Activated naive CD4-positive, alpha-beta T cell treated with anti-CD3 and anti-CD28 coated beads for 36 hours (primary cell): ENCODE measurements around the gene PSAPL1. TPM values are rescaled to one million over a fixed set of nuclear protein-coding genes. Genes with fewer than 3 reads are reported as not detected.

Experiments
- CTCF ChIA-PET: fragments of 350-600 bp; sonication (Branson Sonifier 250); formaldehyde crosslinking; loops from one replicate; lab custom pipeline; 2021; ENCODE audit warnings: antibody characterized with exemption; lab: Charles Lee
- DNase-seq: peaks from one replicate; pipeline ENCODE4 v3.0.0-alpha.2; 2020
- H3K27ac Mint-ChIP-seq: one replicate; pipeline ENCODE4 v1.8.0; 2021; ENCODE audit warnings: mild to moderate bottlenecking, mixed read lengths
- H3K27me3 Mint-ChIP-seq: one replicate; pipeline ENCODE4 v1.8.0; 2021; ENCODE audit warnings: low read depth, mixed read lengths
- H3K36me3 Mint-ChIP-seq: one replicate; pipeline ENCODE4 v1.8.0; 2021; ENCODE audit warnings: low read depth, mixed read lengths
- H3K4me1 Mint-ChIP-seq: one replicate; pipeline ENCODE4 v1.8.0; 2021; ENCODE audit warnings: low read depth, mixed read lengths
- H3K4me3 Mint-ChIP-seq: one replicate; pipeline ENCODE4 v1.8.0; 2021; ENCODE audit warnings: mild to moderate bottlenecking, moderate library complexity, mixed read lengths
- H3K9me3 Mint-ChIP-seq: one replicate; pipeline ENCODE4 v1.8.0; 2021; ENCODE audit warnings: mixed read lengths
- intact Hi-C: fragments of 100-400 bp; cut with micrococcal nuclease; formaldehyde crosslinking; loops from one replicate; pipeline ENCODE4 v1.15.1; 2023
- total RNA-seq, 2 experiments: library from RNA; stranded (reverse); gene quantifications; one replicate each; pipeline ENCODE4 v1.2.3, GENCODE V29; 2021

PSAPL1 gene
- total RNA-seq, 2 experiments from 2014 or later, result not detected

DNA sequence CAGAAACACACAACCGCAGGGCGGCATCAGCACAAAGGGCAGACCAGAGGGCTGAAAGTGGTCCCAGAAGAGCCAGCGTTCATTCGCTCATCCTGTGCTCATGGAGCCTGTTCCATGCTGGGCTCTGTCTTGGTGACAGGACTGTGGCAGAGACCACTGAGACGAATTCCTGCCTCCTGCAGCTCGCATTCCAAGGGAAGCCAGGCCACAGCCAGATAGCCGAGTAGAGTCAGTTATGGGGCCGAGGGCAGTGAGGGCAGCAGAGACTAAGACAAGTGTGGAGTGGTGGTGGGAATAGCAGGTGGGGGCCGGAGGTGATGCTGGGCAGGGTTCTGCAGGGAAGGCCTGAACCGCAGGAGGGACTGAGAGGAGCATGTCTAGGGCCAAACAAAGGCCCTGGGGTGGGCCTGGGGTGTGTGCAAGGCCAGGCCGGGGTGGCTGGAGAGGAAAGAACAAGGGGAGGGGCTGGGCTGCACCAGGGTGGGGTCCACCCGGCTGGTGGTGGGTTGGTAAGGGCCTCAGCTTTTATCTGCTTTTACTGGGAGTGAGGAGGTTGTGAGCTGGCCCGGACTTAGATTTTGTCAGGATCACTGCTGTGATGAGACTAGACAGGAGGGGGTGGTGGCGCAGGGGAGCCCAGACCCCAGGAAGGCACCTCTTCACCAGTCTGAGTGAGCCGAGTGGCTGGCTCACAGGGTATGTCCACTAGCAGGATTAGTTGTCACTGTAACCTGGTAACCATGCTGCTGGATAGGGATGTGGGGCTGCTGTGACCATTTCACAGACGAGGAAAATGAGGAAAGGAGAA is 6.3 kb downstream of the PSAPL1 start:
- no peak for DNase-seq
- intact Hi-C loops, result no loop called here
- no peaks in the 10 kb centered on the region for H3K9me3 Mint-ChIP-seq
- no peaks in the 10 kb centered on the region for H3K4me1 Mint-ChIP-seq
- no peaks in the 10 kb centered on the region for H3K27me3 Mint-ChIP-seq
- H3K4me3 Mint-ChIP-seq, result no peak overlapping the region
- H3K27ac Mint-ChIP-seq, result no peak overlapping the region
- CTCF ChIA-PET, result no interaction called here
- no peaks in the 10 kb centered on the region for H3K36me3 Mint-ChIP-seq

GRCh38 chr4:7427831-7428260 is 6.9 kb downstream of the PSAPL1 start:
- CTCF ChIA-PET, result no interaction called here
- intact Hi-C loops, result no loop called here
- H3K27me3 Mint-ChIP-seq, result no peaks in the 10 kb centered on the region
- H3K27ac Mint-ChIP-seq, result no peak overlapping the region
- no peaks in the 10 kb centered on the region for H3K36me3 Mint-ChIP-seq
- no peaks in the 10 kb centered on the region for H3K9me3 Mint-ChIP-seq
- no peaks in the 10 kb centered on the region for H3K4me1 Mint-ChIP-seq
- no peak for DNase-seq
- no peak overlapping the region for H3K4me3 Mint-ChIP-seq

DNA sequence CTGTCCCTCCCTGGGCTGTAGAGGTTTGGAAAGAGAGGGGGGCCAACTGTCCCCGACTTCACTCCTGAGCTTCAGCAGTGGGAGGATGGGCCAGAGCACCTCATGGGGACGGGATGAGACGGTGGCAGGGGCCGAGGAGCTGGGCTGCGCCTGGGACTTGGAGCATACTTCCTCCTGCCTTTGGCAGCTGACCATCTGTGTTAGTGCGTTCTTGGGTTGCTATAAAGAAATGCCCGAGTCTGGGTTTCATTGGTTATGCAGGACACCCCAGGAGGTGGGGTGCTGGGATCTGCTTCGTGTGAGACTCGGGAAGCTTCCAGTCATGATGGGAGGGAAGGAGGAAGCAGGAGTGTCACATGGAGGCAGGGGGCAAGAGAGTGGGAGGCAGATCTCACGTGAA is 7.4 kb downstream of the PSAPL1 start:
- no peak for DNase-seq
- Mint-ChIP-seq H3K27ac (no peak overlapping the region), H3K36me3 (no peaks in the 10 kb centered on the region), H3K9me3 (no peaks in the 10 kb centered on the region), H3K4me3 (no peak overlapping the region), H3K27me3 (no peaks in the 10 kb centered on the region), H3K4me1 (no peaks in the 10 kb centered on the region)
- intact Hi-C loops, result no loop called here
- CTCF ChIA-PET, result no interaction called here

- Mint-ChIP-seq H3K4me3 (no peak overlapping the region), H3K36me3 (no peaks in the 10 kb centered on the region), H3K27ac (no peak overlapping the region), H3K27me3 (no peaks in the 10 kb centered on the region), H3K4me1 (no peaks in the 10 kb centered on the region), H3K9me3 (no peaks in the 10 kb centered on the region)
- CTCF ChIA-PET, result no interaction called here
- intact Hi-C loops, result no loop called here
- DNase-seq, result no peak
Observed at GRCh38 chr4:7426525-7427171, 8.1 kb downstream of the PSAPL1 start.

- no peaks in the 10 kb centered on the region for H3K27me3 Mint-ChIP-seq
- intact Hi-C loops, result no loop called here
- H3K27ac Mint-ChIP-seq, result no peak overlapping the region
- CTCF ChIA-PET, result no interaction called here
- H3K4me1 Mint-ChIP-seq, result no peaks in the 10 kb centered on the region
- no peaks in the 10 kb centered on the region for H3K36me3 Mint-ChIP-seq
- H3K4me3 Mint-ChIP-seq, result no peak overlapping the region
- no peak for DNase-seq
- no peaks in the 10 kb centered on the region for H3K9me3 Mint-ChIP-seq
Observed at GRCh38 chr4:7425591-7426468, 8.9 kb downstream of the PSAPL1 start.

GRCh38 chr4:7425124-7425523 is 9.6 kb downstream of the PSAPL1 start:
- Mint-ChIP-seq H3K4me3 (no peak overlapping the region), H3K9me3 (no peaks in the 10 kb centered on the region), H3K27me3 (no peaks in the 10 kb centered on the region), H3K36me3 (no peaks in the 10 kb centered on the region), H3K27ac (no peak overlapping the region), H3K4me1 (no peaks in the 10 kb centered on the region)
- no peak for DNase-seq
- intact Hi-C loops, result no loop called here
- CTCF ChIA-PET, result no interaction called here

DNA sequence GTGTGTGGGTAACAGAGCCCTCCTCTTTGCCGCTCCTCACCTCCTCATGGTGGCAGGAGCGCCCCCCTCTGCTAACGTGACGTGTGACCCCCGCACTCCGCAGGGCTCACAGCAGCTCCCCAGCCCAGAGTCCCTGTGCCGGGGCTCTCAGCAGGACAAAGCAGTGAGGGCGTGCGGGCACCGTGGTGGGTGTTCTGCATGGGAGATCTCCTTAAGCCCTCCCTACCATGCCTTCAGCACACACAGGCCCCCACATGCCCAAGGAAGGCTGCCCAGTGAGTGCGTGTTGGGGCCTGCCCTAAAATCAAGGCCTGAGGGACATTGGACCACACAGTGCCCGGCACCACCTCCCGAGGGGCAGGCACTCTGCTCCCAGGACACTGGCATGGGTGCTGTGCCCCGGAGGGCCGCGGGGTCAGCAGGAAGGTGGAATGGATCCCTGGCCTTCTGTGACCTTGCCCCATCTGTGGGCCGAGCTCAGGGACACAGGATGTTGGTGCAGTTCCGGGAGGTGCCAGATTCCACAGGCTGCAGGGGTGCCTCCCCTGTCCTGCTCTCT is 10.1 kb downstream of the PSAPL1 start:
- DNase-seq, result no peak
- Mint-ChIP-seq H3K27me3 (no peaks in the 10 kb centered on the region), H3K4me3 (no peak overlapping the region), H3K36me3 (no peaks in the 10 kb centered on the region), H3K4me1 (no peaks in the 10 kb centered on the region), H3K9me3 (no peaks in the 10 kb centered on the region), H3K27ac (no peak overlapping the region)
- intact Hi-C loops, result no loop called here
- CTCF ChIA-PET, result no interaction called here

GRCh38 chr4:7423801-7424552 is 10.8 kb downstream of the PSAPL1 start:
- Mint-ChIP-seq H3K4me3 (no peak overlapping the region), H3K27me3 (no peaks in the 10 kb centered on the region), H3K4me1 (no peaks in the 10 kb centered on the region), H3K36me3 (no peaks in the 10 kb centered on the region), H3K27ac (no peak overlapping the region), H3K9me3 (no peaks in the 10 kb centered on the region)
- no peak for DNase-seq
- CTCF ChIA-PET, result interaction anchor here (0.6 kb wide), 1 partner anchor 30 kb away, joined by 4 read pairs; no protein-coding TSS in a partner anchor
- intact Hi-C loops, result no loop called here

DNA sequence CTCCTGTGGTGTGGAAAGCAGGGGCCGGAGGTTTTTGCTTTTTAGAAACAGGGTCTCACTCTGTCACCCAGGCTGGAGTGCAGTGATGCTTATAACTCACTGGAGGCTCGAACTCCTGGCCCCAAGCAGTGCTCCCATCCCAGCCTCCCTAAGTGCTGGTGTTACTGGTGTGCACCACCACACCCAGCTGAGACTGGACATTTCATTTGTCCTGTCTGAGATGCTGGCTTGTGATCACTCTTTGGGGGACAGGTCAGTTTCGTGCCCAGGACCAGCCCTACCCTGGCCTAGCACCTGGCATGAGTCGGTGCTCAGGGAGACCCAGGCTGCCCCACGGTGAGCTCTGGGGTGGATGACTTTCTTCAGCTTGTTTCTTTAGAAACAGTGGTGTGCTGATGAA is 11.3 kb downstream of the PSAPL1 start:
- no peaks in the 10 kb centered on the region for H3K27me3 Mint-ChIP-seq
- no peak for DNase-seq
- no peaks in the 10 kb centered on the region for H3K36me3 Mint-ChIP-seq
- no peak overlapping the region for H3K4me3 Mint-ChIP-seq
- CTCF ChIA-PET, result interaction anchor here (0.6 kb wide), 1 partner anchor 31 kb away, joined by 4 read pairs; no protein-coding TSS in a partner anchor
- peaks cover 3% of the 10 kb centered on the region for H3K9me3 Mint-ChIP-seq
- no peak overlapping the region for H3K27ac Mint-ChIP-seq
- intact Hi-C loops, result no loop called here
- no peaks in the 10 kb centered on the region for H3K4me1 Mint-ChIP-seq

DNA sequence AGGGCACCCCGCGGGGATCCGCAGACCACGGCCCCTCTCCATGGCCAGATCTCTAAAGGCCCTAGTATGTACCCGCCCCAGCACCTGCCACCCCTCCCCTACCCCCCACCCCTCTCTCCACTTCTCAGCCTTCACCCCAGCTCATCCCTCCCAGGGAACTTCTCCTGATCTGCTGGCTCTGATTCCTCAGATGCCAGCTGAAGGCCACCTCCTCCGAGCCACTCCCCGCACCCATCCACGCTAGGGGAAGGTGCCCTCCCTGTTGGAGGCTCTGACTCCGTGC is 11.9 kb downstream of the PSAPL1 start:
- H3K4me3 Mint-ChIP-seq, result no peak overlapping the region
- intact Hi-C loops, result no loop called here
- H3K9me3 Mint-ChIP-seq, result peaks cover 3% of the 10 kb centered on the region
- no peaks in the 10 kb centered on the region for H3K4me1 Mint-ChIP-seq
- H3K27ac Mint-ChIP-seq, result no peak overlapping the region
- CTCF ChIA-PET, result no interaction called here
- no peak for DNase-seq
- H3K27me3 Mint-ChIP-seq, result no peaks in the 10 kb centered on the region
- no peaks in the 10 kb centered on the region for H3K36me3 Mint-ChIP-seq

GRCh38 chr4:7422151-7422897 is 12.4 kb downstream of the PSAPL1 start:
- no peak for DNase-seq
- Mint-ChIP-seq H3K9me3 (peaks cover 3% of the 10 kb centered on the region), H3K4me3 (no peak overlapping the region), H3K4me1 (no peaks in the 10 kb centered on the region), H3K36me3 (no peaks in the 10 kb centered on the region), H3K27ac (no peak overlapping the region), H3K27me3 (no peaks in the 10 kb centered on the region)
- intact Hi-C loops, result no loop called here
- CTCF ChIA-PET, result no interaction called here
